Measurements from ENCODE around the gene IZUMO1. TPM values are rescaled to one million over a fixed set of nuclear protein-coding genes. Genes with fewer than 3 reads are reported as not detected.
"Not testable (repeated sequence)": the region's sequence is repeated elsewhere in the genome, so short reads cannot be mapped to it uniquely, and the experiment has no call there.

The IZUMO1 gene
- total RNA-seq, 2 experiments from 2014 or later = not detected

DNA sequence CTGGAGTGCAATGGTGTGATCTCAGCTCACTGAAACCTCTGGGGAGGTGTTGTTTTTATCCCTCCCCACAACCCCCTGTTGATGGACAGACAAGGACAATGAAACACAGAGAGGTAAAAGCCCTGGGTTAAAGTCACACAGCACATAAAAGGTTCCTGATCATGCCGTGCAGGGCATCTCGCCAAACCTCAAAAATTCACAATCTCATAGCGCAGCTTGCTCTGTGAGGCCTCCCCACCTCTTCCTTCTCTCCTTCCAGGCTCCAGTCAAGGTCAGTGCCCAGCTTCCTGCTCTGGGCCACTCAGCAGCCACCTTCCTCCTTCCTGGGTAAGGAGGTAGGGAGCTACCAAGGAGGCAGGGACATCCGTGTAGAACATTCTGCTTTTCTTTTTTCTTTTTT is 48.7 kb downstream of the IZUMO1 start:
- no peak for ATAC-seq
- H3K9me3 Mint-ChIP-seq (ENCODE audit: insufficient read depth) = no peaks in the 10 kb centered on the region
- no peak overlapping the region for H3K4me3 Mint-ChIP-seq
- ChIA-PET POLR2A (no interaction called here), CTCF (interaction anchor here (1.0 to 1.1 kb wide), 2 partner anchors 15 to 23 kb away, joined by 3 read pairs; no protein-coding TSS in a partner anchor)
- peaks cover 14% of the 10 kb centered on the region for H3K27me3 Mint-ChIP-seq (ENCODE audit: low read depth)
- no peak for DNase-seq
- H3K36me3 Mint-ChIP-seq (ENCODE audit: low read depth) = no peaks in the 10 kb centered on the region
- H3K4me1 Mint-ChIP-seq (ENCODE audit: low read depth) = peaks cover 5% of the 10 kb centered on the region
- no peak overlapping the region for H3K27ac Mint-ChIP-seq

DNA sequence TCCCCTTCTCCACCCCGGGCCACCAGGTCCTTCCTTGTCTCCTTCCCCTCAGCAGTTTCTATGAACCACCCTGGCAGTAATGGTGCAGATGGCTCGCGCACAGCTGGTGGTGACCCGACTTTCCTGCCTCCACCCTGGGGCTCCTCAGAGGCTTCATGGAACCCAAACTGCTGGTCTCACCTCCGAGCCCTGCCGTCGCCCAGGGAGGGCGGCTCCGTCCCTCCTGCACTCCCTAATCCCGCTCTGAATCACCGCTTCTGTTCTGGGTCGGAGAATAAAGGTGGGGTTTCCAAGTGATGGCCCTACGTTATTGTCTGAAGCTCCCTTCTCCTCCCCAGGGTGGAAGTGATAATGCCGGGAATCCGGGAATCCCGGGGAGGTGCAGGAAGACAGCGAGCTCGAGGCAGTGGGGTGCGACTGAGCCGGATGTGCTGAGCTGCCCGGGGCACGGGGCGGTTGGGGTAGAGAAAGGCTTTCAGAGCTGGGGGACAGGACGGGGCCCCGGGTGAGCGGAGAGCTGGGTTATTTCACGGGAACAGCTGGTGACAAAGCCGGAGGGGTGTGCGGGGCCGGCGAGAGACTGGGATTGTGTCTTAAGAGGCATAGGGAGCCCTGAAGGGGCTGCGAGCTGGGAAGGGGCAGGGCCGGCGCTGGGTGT is 50.2 kb downstream of the IZUMO1 start:
- H3K36me3 Mint-ChIP-seq (ENCODE audit: low read depth) = no peaks in the 10 kb centered on the region
- ATAC-seq (peak; percentile 49), DNase-seq (no peak)
- H3K27me3 Mint-ChIP-seq (ENCODE audit: low read depth) = peaks cover 14% of the 10 kb centered on the region
- H3K27ac Mint-ChIP-seq = no peak overlapping the region
- no peak overlapping the region for H3K4me3 Mint-ChIP-seq
- POLR2A ChIA-PET = no interaction called here
- H3K4me1 Mint-ChIP-seq (ENCODE audit: low read depth) = peaks cover 5% of the 10 kb centered on the region
- CTCF ChIA-PET = interaction anchor here (1.2 kb wide), 1 partner anchor 21 kb away, joined by 5 read pairs; no protein-coding TSS in a partner anchor
- H3K9me3 Mint-ChIP-seq (ENCODE audit: insufficient read depth) = no peaks in the 10 kb centered on the region

GRCh38 chr19:48695743-48696352 is 50.9 kb downstream of the IZUMO1 start, which contains the start of gene FUT2:
Gene FUT2 (plus strand): TSS chr19:48695971. CDS start chr19:48702957, 6,986 bp downstream.
- Mint-ChIP-seq H3K4me3 (no peak within 1 kb of the TSS), H3K27me3 (ENCODE audit: low read depth) (peaks cover 14% of the 10 kb centered on the region), H3K9me3 (ENCODE audit: insufficient read depth) (no peaks in the 10 kb centered on the region), H3K4me1 (ENCODE audit: low read depth) (peaks cover 5% of the 10 kb centered on the region), H3K27ac (no peak within 1 kb of the TSS), H3K36me3 (ENCODE audit: low read depth) (no peaks in the 10 kb centered on the region)
- ATAC-seq = peak; percentile 19
- POLR2A ChIA-PET = no interaction called here
- CTCF ChIA-PET = interaction anchor here (1.2 kb wide), 1 partner anchor 20 kb away, joined by 5 read pairs; no protein-coding TSS in a partner anchor
- no peak for DNase-seq

- ATAC-seq; H3K27ac Mint-ChIP-seq; H3K4me1 Mint-ChIP-seq (ENCODE audit: low read depth); H3K36me3 Mint-ChIP-seq (ENCODE audit: low read depth); POLR2A ChIA-PET; H3K4me3 Mint-ChIP-seq; CTCF ChIA-PET; H3K9me3 Mint-ChIP-seq (ENCODE audit: insufficient read depth); DNase-seq: not testable (repeated sequence)
- peaks cover 14% of the 10 kb centered on the region for H3K27me3 Mint-ChIP-seq (ENCODE audit: low read depth)
These were observed 53.1 kb downstream of the IZUMO1 start for GRCh38 chr19:48693629-48694028.

Other genes starting within 250 kb of the IZUMO1 start
- gene LMTK3, start 235.1 kb downstream of the IZUMO1 start, total RNA-seq = 1 to 10 TPM; 2.8 to 3.7 TPM
- gene SULT2B1, start 194.7 kb downstream of the IZUMO1 start, total RNA-seq = not detected
- not detected for gene SPACA4, start 140.2 kb downstream of the IZUMO1 start, total RNA-seq
- 1 to 10 TPM; 1.7 to 2.3 TPM for gene FAM83E, start 131.8 kb downstream of the IZUMO1 start, total RNA-seq
- gene RPL18, start 127.7 kb downstream of the IZUMO1 start, total RNA-seq = 1,000 to 10,000 TPM; 1,371 to 1,433 TPM
- gene SPHK2, start 127.4 kb downstream of the IZUMO1 start, total RNA-seq = 10 to 100 TPM; 33.0 to 33.1 TPM
- 10 to 100 TPM; 17.3 to 18.3 TPM for gene DBP, start 109.5 kb downstream of the IZUMO1 start, total RNA-seq
- 1 to 10 TPM; 5.2 to 6.3 TPM for gene CA11, start 100.7 kb downstream of the IZUMO1 start, total RNA-seq
- gene NTN5, start 73.9 kb downstream of the IZUMO1 start, total RNA-seq = under 1 TPM; 0.55 to 0.78 TPM
- gene FUT2, start 50.9 kb downstream of the IZUMO1 start, total RNA-seq = not detected
- 1 to 10 TPM in 1 of 2 experiments, under 1 TPM in 1; 0.79 to 1.3 TPM for gene MAMSTR, start 27.2 kb downstream of the IZUMO1 start, total RNA-seq
- under 1 TPM; 0.26 to 0.42 TPM for gene RASIP1, start 6.3 kb downstream of the IZUMO1 start, total RNA-seq
- under 1 TPM; 0.16 to 0.26 TPM for gene FUT1, start 5.7 kb upstream of the IZUMO1 start, total RNA-seq
- not detected for gene FGF21, start 8.6 kb upstream of the IZUMO1 start, total RNA-seq
- gene BCAT2, start 64.1 kb upstream of the IZUMO1 start, total RNA-seq = 10 to 100 TPM; 47.2 to 48.6 TPM
- gene HSD17B14, start 89.6 kb upstream of the IZUMO1 start, total RNA-seq = 1 to 10 TPM in 1 of 2 experiments, under 1 TPM in 1; 0.89 to 1.1 TPM
- 1 to 10 TPM; 4.4 to 4.6 TPM for gene PLEKHA4, start 121.7 kb upstream of the IZUMO1 start, total RNA-seq
- gene PPP1R15A, start 125.5 kb upstream of the IZUMO1 start, total RNA-seq = 100 to 1,000 TPM; 104 to 124 TPM
- gene TULP2, start 151.8 kb upstream of the IZUMO1 start, total RNA-seq = not detected
- 100 to 1,000 TPM; 229 to 236 TPM for gene NUCB1, start 153.4 kb upstream of the IZUMO1 start, total RNA-seq
- gene DHDH, start 186.8 kb upstream of the IZUMO1 start, total RNA-seq = 1 to 10 TPM; 1.6 to 1.9 TPM
- 100 to 1,000 TPM; 336 to 350 TPM for gene BAX, start 208.0 kb upstream of the IZUMO1 start, total RNA-seq
- 1,000 to 10,000 TPM in 1 of 2 experiments, 100 to 1,000 TPM in 1; 971 to 1,027 TPM for gene FTL, start 218.4 kb upstream of the IZUMO1 start, total RNA-seq
- gene GYS1, start 246.4 kb upstream of the IZUMO1 start, total RNA-seq = 10 to 100 TPM; 54.7 to 57.9 TPM
- gene RUVBL2, start 247.0 kb upstream of the IZUMO1 start, total RNA-seq = 100 to 1,000 TPM; 105 to 106 TPM